H9 (cell line): ENCODE measurements around the gene OR2AG2. TPM values are rescaled to one million over a fixed set of nuclear protein-coding genes. Genes with fewer than 3 reads are reported as not detected.
A peak's percentile ranks its signal among the peaks of the same experiment; 100 is the strongest.

Experiments
- DNase-seq: peaks from one replicate; pipeline ENCODE4 v3.0.0-alpha.2; 2017
- H2AFZ ChIP-seq: one replicate; pipeline ENCODE4 v1.6.1; 2013; ENCODE audit warnings: mild to moderate bottlenecking, low read length, control low read depth, moderate library complexity
- H2AK5ac ChIP-seq: 2 replicates; pipeline ENCODE4 v1.6.1; 2013; ENCODE audit warnings: low read length, control low read depth, mixed read lengths; ENCODE audit not compliant: insufficient read length
- H2BK120ac ChIP-seq: one replicate; pipeline ENCODE4 v1.6.1; 2013; ENCODE audit warnings: low read depth, mild to moderate bottlenecking, low read length, control low read depth, inconsistent platforms; ENCODE audit not compliant: poor library complexity, severe bottlenecking
- H2BK12ac ChIP-seq: 2 replicates; pipeline ENCODE4 v1.6.1; 2013; ENCODE audit warnings: low read length, control low read depth, mixed read lengths, low read depth; ENCODE audit not compliant: insufficient read length
- H2BK15ac ChIP-seq: 2 replicates; pipeline ENCODE4 v1.6.1; 2013; ENCODE audit warnings: low read depth, low read length, control low read depth
- H2BK20ac ChIP-seq: one replicate; pipeline ENCODE4 v1.6.1; 2013; ENCODE audit warnings: low read depth, mild to moderate bottlenecking, low read length, control low read depth, inconsistent platforms; ENCODE audit not compliant: poor library complexity, severe bottlenecking
- H2BK5ac ChIP-seq: 2 replicates; pipeline ENCODE4 v1.6.1; 2013; ENCODE audit warnings: low read length, control low read depth, mixed read lengths; ENCODE audit not compliant: insufficient read length
- H3K14ac ChIP-seq: 2 replicates; pipeline ENCODE4 v1.6.1; 2013; ENCODE audit warnings: low read length, control low read depth; ENCODE audit not compliant: insufficient read depth
- H3K18ac ChIP-seq: 2 replicates; pipeline ENCODE4 v1.6.1; 2013; ENCODE audit warnings: low read depth, mild to moderate bottlenecking, mixed read lengths, low read length, control low read depth; ENCODE audit not compliant: insufficient read length
- H3K23ac ChIP-seq: 2 replicates; pipeline ENCODE4 v1.6.1; 2013; ENCODE audit warnings: low read length, control low read depth, mixed read lengths, low read depth; ENCODE audit not compliant: insufficient read length
- H3K23me2 ChIP-seq: 2 replicates; pipeline ENCODE4 v1.6.1; 2013; ENCODE audit warnings: low read depth, mild to moderate bottlenecking, mixed read lengths, low read length, control low read depth; ENCODE audit not compliant: insufficient read length, poor library complexity, severe bottlenecking
- H3K27ac ChIP-seq: 2 replicates; pipeline ENCODE4 v1.5.1; 2013; ENCODE audit warnings: low read length, control low read depth, mixed read lengths, low read depth; ENCODE audit not compliant: insufficient read length
- H3K27me3 ChIP-seq: 2 replicates; pipeline ENCODE4 v1.6.1; 2013; ENCODE audit warnings: low read length, control low read depth, inconsistent platforms; ENCODE audit not compliant: insufficient read depth
- H3K4ac ChIP-seq: 2 replicates; pipeline ENCODE4 v1.6.1; 2013; ENCODE audit warnings: low read depth, mild to moderate bottlenecking, control low read depth, inconsistent platforms, low read length, moderate library complexity
- H3K4me1 ChIP-seq: 2 replicates; pipeline ENCODE4 v1.6.1; 2013; ENCODE audit warnings: low read length, control low read depth, inconsistent platforms; ENCODE audit not compliant: insufficient read depth
- H3K4me2 ChIP-seq: 2 replicates; pipeline ENCODE4 v1.6.1; 2013; ENCODE audit warnings: low read length, control low read depth, mixed read lengths; ENCODE audit not compliant: insufficient read length, insufficient read depth
- H3K56ac ChIP-seq: 2 replicates; pipeline ENCODE4 v1.6.1; 2013; ENCODE audit warnings: low read depth, mild to moderate bottlenecking, mixed read lengths, low read length, control low read depth; ENCODE audit not compliant: insufficient read length
- H3K79me1 ChIP-seq: 2 replicates; pipeline ENCODE4 v1.6.1; 2013; ENCODE audit warnings: low read depth, mild to moderate bottlenecking, moderate library complexity, low read length, control low read depth, inconsistent platforms; ENCODE audit not compliant: insufficient read depth, poor library complexity, severe bottlenecking
- H3K79me2 ChIP-seq: 2 replicates; pipeline ENCODE4 v1.6.1; 2013; ENCODE audit warnings: low read length, control low read depth, inconsistent platforms; ENCODE audit not compliant: insufficient read depth
- H3K9ac ChIP-seq: 2 replicates; pipeline ENCODE4 v1.6.1; 2013; ENCODE audit warnings: low read length, control low read depth, mixed read lengths; ENCODE audit not compliant: insufficient read length; ENCODE audit errors: extremely low read depth
- H3K9me3 ChIP-seq: one replicate; pipeline ENCODE4 v1.6.1; 2013; ENCODE audit warnings: low read depth, low read length, inconsistent platforms; ENCODE audit not compliant: control insufficient read depth
- H3T11ph ChIP-seq: one replicate; pipeline ENCODE4 v1.6.1; 2013; ENCODE audit warnings: mild to moderate bottlenecking, low read length, control low read depth, inconsistent platforms
- H4K20me1 ChIP-seq: one replicate; pipeline ENCODE4 v1.6.1; 2013; ENCODE audit not compliant: control insufficient read depth, insufficient read length, insufficient read depth
- H4K5ac ChIP-seq: 2 replicates; pipeline ENCODE4 v1.6.1; 2013; ENCODE audit warnings: low read depth, mild to moderate bottlenecking, mixed read lengths, low read length, control low read depth; ENCODE audit not compliant: insufficient read length
- H4K8ac ChIP-seq: replicated peaks from 2 replicates; pipeline ENCODE4 v1.6.1; 2013; ENCODE audit warnings: low read length, control low read depth, mixed read lengths, low read depth; ENCODE audit not compliant: insufficient read length
- H4K91ac ChIP-seq: 2 replicates; pipeline ENCODE4 v1.6.1; 2013; ENCODE audit warnings: low read depth, mild to moderate bottlenecking, moderate library complexity, mixed read lengths, low read length, control low read depth; ENCODE audit not compliant: insufficient read length
- H3K27ac Mint-ChIP-seq, 3 experiments: 2 replicates in 2 of 3; 3 replicates in 1 of 3; pipeline ENCODE4 v1.8.0; 2020 to 2021; ENCODE audit warnings: mixed read lengths in 3 of 3, mild to moderate bottlenecking in 1 of 3, moderate library complexity in 1 of 3
- H3K27me3 Mint-ChIP-seq: 2 replicates; pipeline ENCODE4 v1.8.0; 2021; ENCODE audit warnings: low read depth, mild to moderate bottlenecking, moderate library complexity, mixed read lengths
- H3K36me3 Mint-ChIP-seq, 3 experiments: 2 replicates in 2 of 3; 3 replicates in 1 of 3; pipeline ENCODE4 v1.8.0; 2020 to 2021; ENCODE audit warnings: low read depth in 3 of 3, mixed read lengths in 3 of 3; ENCODE audit not compliant: insufficient read depth in 1 of 3
- H3K4me1 Mint-ChIP-seq, 2 experiments: 2 replicates each; pipeline ENCODE4 v1.8.0; 2020; ENCODE audit warnings: mixed read lengths in 2 of 2
- H3K4me3 Mint-ChIP-seq, 2 experiments: 2 replicates in 1 of 2; 3 replicates in 1 of 2; pipeline ENCODE4 v1.8.0; 2020 to 2021; ENCODE audit warnings: mild to moderate bottlenecking in 2 of 2, mixed read lengths in 2 of 2, moderate library complexity in 1 of 2
- H3K9me3 Mint-ChIP-seq, 2 experiments: 2 replicates in 1 of 2; 3 replicates in 1 of 2; pipeline ENCODE4 v1.8.0; 2020; ENCODE audit warnings: mild to moderate bottlenecking in 2 of 2, mixed read lengths in 2 of 2, moderate library complexity in 1 of 2
- WGBS: extraction: QIAGEN DNeasy Blood & Tissue Kit; methylation state at CpG from one replicate; pipeline ENCODE4 v1.1.7; 2013; ENCODE audit warnings: missing lambda C conversion rate, low lambda C conversion rate, mixed read lengths; ENCODE audit not compliant: insufficient read length; ENCODE audit errors: extremely low coverage; 5-methylcytosine and 5-hydroxymethylcytosine counted together
- total RNA-seq: library from RNA; stranded (reverse); gene quantifications from 2 replicates; pipeline ENCODE4 v1.2.1, GENCODE V29; 2021
- TF ChIP-seq, protein P1 (sequence below): fragments of 200-600 bp; sonication (generic); conservative IDR thresholded peaks from 3 replicates; pipeline ENCODE4 v1.8.0; 2021; ENCODE audit warnings: antibody characterized with exemption, mild to moderate bottlenecking

Gene OR2AG2
- total RNA-seq, 1 experiment from 2014 or later: 0.33 TPM

DNA sequence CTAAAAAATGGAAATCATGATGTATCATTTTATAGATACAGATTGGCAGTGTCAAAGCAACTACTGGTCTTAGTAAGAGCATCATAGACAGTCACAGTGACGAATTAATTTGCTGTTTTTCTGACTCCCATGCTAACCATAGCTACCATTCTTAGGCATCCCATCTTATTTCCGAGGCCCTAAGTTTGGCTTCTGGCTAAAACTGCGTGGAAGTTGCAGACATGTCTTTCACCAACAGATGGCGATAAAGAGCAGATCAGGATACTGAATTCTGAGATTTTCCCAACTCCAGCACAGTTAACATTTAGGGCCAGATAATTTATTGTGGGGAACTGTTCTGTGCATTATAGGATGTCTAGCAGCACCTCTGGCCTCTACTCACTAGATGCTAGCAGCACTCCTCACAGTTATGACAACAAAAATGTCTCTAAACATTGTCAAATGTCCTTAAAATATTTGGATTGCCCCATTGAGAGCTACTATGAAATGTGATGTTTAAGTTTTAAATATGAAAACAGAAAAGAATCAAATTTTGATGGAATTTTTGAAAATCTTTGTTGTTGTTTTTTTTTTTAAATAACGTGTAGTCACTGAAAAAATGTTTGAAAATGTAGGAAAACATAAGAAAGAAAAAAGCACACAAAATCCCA, 16.3 kb downstream of the OR2AG2 start:
- WGBS: no CpG with 5 or more reads among the region's 5 CpGs
- Histone ChIP-seq H3K27me3 (no peaks in the 10 kb centered on the region), H3K14ac (no peak overlapping the region), H3K9me3 (no peaks in the 10 kb centered on the region), H3K9ac (no peak overlapping the region), H3K79me2 (no peaks in the 10 kb centered on the region), H3K4me1 (no peaks in the 10 kb centered on the region), H3K27ac (no peak overlapping the region), H2AFZ (no peak overlapping the region), H3K56ac (no peak overlapping the region), H3T11ph (no peak overlapping the region), H3K79me1 (no peaks in the 10 kb centered on the region), H2BK15ac (no peak overlapping the region), H2AK5ac (no peak overlapping the region), H2BK120ac (no peak overlapping the region), H4K8ac (no peak overlapping the region), H2BK12ac (no peak overlapping the region), H2BK20ac (no peak overlapping the region), H3K4me2 (no peak overlapping the region), H4K20me1 (no peaks in the 10 kb centered on the region), H3K23me2 (no peaks in the 10 kb centered on the region), H3K18ac (no peak overlapping the region), H4K91ac (no peak overlapping the region), H2BK5ac (no peak overlapping the region), H3K23ac (no peak overlapping the region), H4K5ac (no peak overlapping the region), H3K4ac (no peak overlapping the region)
- no peaks in the 10 kb centered on the region for H3K9me3 Mint-ChIP-seq
- no peak overlapping the region for H3K4me3 Mint-ChIP-seq
- TF ChIP-seq, protein P1, sequence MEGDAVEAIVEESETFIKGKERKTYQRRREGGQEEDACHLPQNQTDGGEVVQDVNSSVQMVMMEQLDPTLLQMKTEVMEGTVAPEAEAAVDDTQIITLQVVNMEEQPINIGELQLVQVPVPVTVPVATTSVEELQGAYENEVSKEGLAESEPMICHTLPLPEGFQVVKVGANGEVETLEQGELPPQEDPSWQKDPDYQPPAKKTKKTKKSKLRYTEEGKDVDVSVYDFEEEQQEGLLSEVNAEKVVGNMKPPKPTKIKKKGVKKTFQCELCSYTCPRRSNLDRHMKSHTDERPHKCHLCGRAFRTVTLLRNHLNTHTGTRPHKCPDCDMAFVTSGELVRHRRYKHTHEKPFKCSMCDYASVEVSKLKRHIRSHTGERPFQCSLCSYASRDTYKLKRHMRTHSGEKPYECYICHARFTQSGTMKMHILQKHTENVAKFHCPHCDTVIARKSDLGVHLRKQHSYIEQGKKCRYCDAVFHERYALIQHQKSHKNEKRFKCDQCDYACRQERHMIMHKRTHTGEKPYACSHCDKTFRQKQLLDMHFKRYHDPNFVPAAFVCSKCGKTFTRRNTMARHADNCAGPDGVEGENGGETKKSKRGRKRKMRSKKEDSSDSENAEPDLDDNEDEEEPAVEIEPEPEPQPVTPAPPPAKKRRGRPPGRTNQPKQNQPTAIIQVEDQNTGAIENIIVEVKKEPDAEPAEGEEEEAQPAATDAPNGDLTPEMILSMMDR: peak; percentile 85
- H3K27me3 Mint-ChIP-seq: no peaks in the 10 kb centered on the region
- DNase-seq: peak; percentile 41
- H3K36me3 Mint-ChIP-seq: no peaks in the 10 kb centered on the region
- H3K27ac Mint-ChIP-seq: no peak overlapping the region
- H3K4me1 Mint-ChIP-seq: no peaks in the 10 kb centered on the region
